ENCODE measurements around the gene STAT5B.

The STAT5B gene

DNA sequence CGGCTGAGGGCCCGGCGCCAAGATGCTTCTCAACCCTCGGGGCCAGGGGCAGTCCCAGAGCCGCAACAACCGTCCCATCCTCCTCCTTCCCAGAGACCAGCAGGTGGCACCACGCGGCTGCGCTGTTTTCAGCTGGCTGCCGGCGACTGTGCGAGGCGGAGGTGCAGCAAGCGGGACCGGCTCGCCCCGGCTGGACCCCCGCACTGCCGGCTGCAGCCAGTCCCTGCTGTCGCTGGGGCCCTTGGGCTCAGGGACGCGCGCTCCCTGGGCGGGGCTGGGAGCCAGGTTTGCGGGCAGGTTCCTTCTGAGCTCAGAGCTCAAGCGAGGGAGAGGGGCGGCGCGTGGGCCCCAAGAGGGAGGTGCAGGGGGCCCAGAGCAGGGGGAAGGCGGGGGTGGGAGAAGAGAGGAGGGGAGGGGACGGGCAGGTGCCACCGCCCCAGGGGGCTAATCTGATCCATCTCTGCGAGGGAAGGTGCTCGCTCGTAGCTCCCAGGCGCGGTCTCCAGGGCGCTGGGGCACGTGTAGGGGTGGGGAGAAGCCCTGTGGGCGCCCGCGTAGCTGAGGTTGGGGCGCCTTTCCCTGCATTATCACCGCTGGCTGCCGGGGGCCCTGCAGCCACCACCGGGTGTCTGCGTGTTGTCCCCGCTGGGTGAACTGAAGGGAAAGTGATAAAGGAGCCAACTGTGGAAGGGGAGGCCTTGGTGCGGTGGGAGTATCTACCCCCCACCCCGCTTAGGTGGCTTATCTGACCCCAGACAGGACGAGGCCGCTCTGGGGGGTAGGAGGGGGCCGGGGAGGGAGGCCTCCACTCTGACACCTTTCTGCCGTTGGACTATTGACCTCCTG is 36.3 kb upstream of the STAT5B start:
- Histone ChIP-seq H3K4me2 (ENCODE audit: low read length, poor library complexity, severe bottlenecking) (no peak overlapping the region), H3K4me1 (ENCODE audit: control insufficient read depth, insufficient read depth, low read depth, low read length) (peaks cover 15% of the 10 kb centered on the region), H2AK5ac (ENCODE audit: low read length, severe bottlenecking) (no peak overlapping the region), H2BK15ac (ENCODE audit: low read depth, poor library complexity, severe bottlenecking) (peak overlapping the region; percentile 32), H2AFZ (ENCODE audit: low read depth, low read length) (no peak overlapping the region), H2BK120ac (ENCODE audit: low read depth, low read length) (no peak overlapping the region), H3K23ac (ENCODE audit: low read length in 2 of 2) (peak overlapping the region in 1 of 2 experiments; percentile 65), H3K9me3 (ENCODE audit: control insufficient read depth, low read length) (no peaks in the 10 kb centered on the region), H3K14ac (ENCODE audit: low read length in 2 of 2) (no peak overlapping the region), H3K9ac (ENCODE audit: low read length) (peak overlapping the region; percentile 71), H4K8ac (ENCODE audit: low read length) (peak overlapping the region; percentile 77), H3K79me1 (replicated peaks; ENCODE audit: low read length, poor library complexity, severe bottlenecking) (peaks cover 12% of the 10 kb centered on the region), H3K36me3 (ENCODE audit: control insufficient read depth in 1 of 2, insufficient read depth in 2 of 2, low read depth in 1 of 2, low read length in 2 of 2) (peaks cover 52 to 78% of the 10 kb centered on the region in 2 experiments), H3K4ac (ENCODE audit: low read depth in 1 of 2, low read length in 2 of 2) (no peak overlapping the region), H2BK12ac (ENCODE audit: low read length in 2 of 2) (no peak overlapping the region), H3K18ac (ENCODE audit: low read depth in 1 of 2, low read length in 2 of 2) (peak overlapping the region; percentile 42 to 81), H3K27ac (ENCODE audit: low read length, poor library complexity, severe bottlenecking) (no peak overlapping the region), H4K91ac (ENCODE audit: low read length) (peak overlapping the region; percentile 47), H2BK5ac (ENCODE audit: low read depth, low read length, poor library complexity, severe bottlenecking) (no peak overlapping the region), H3K4me3 (ENCODE audit: insufficient read depth in 1 of 2, low read depth in 1 of 2, low read length in 2 of 2) (peak overlapping the region; percentile 35 to 39), H3K27me3 (ENCODE audit: control insufficient read depth in 1 of 2, insufficient read depth in 1 of 2, low read length in 2 of 2) (peaks cover 0 to 4% of the 10 kb centered on the region in 2 experiments)
- WGBS: 24% methylated on average over 47 of the region's 54 CpGs
- peak; percentile 88 for DNase-seq

DNA sequence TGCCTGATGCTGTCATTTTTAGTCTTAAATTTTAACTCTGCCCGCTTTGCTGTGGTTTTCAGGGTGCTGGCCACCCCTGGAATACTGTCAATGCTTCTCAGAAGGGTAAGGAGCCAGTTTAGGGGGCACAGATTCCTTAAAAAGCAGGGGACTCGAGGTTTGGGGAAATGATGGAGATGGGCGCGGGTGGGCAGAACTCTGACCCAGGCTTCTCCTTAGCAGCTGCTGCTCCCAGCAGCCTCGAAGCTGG is 35.8 kb upstream of the STAT5B start:
- H3K4ac ChIP-seq (ENCODE audit: low read depth in 1 of 2, low read length in 2 of 2): peak overlapping the region in 1 of 2 experiments; percentile 14
- no peak overlapping the region for H2BK120ac ChIP-seq (ENCODE audit: low read depth, low read length)
- H2AK5ac ChIP-seq (ENCODE audit: low read length, severe bottlenecking): peak overlapping the region; percentile 28
- H3K14ac ChIP-seq (ENCODE audit: low read length in 2 of 2): no peak overlapping the region
- H4K8ac ChIP-seq (ENCODE audit: low read length): peak overlapping the region; percentile 77
- no peak overlapping the region for H2BK5ac ChIP-seq (ENCODE audit: low read depth, low read length, poor library complexity, severe bottlenecking)
- 24% methylated on average over 5 of the region's 5 CpGs for WGBS
- peak overlapping the region; percentile 28 for H3K27ac ChIP-seq (ENCODE audit: low read length, poor library complexity, severe bottlenecking)
- no peaks in the 10 kb centered on the region for H3K9me3 ChIP-seq (ENCODE audit: control insufficient read depth, low read length)
- no peak overlapping the region for H3K23ac ChIP-seq (ENCODE audit: low read length in 2 of 2)
- H3K4me1 ChIP-seq (ENCODE audit: control insufficient read depth, insufficient read depth, low read depth, low read length): peaks cover 15% of the 10 kb centered on the region
- no peak overlapping the region for H2AFZ ChIP-seq (ENCODE audit: low read depth, low read length)
- H3K4me3 ChIP-seq (ENCODE audit: insufficient read depth in 1 of 2, low read depth in 1 of 2, low read length in 2 of 2): peak overlapping the region in 1 of 2 experiments; percentile 39
- peaks cover 50 to 78% of the 10 kb centered on the region in 2 experiments for H3K36me3 ChIP-seq (ENCODE audit: control insufficient read depth in 1 of 2, insufficient read depth in 2 of 2, low read depth in 1 of 2, low read length in 2 of 2)
- H2BK15ac ChIP-seq (ENCODE audit: low read depth, poor library complexity, severe bottlenecking): peak overlapping the region; percentile 12
- H3K79me1 ChIP-seq (replicated peaks; ENCODE audit: low read length, poor library complexity, severe bottlenecking): peaks cover 10% of the 10 kb centered on the region
- H3K18ac ChIP-seq (ENCODE audit: low read depth in 1 of 2, low read length in 2 of 2): peak overlapping the region; percentile 42 to 81
- peaks cover 0 to 4% of the 10 kb centered on the region in 2 experiments for H3K27me3 ChIP-seq (ENCODE audit: control insufficient read depth in 1 of 2, insufficient read depth in 1 of 2, low read length in 2 of 2)
- H3K9ac ChIP-seq (ENCODE audit: low read length): peak overlapping the region; percentile 71
- H4K91ac ChIP-seq (ENCODE audit: low read length): no peak overlapping the region
- no peak for DNase-seq
- H3K4me2 ChIP-seq (ENCODE audit: low read length, poor library complexity, severe bottlenecking): no peak overlapping the region
- H2BK12ac ChIP-seq (ENCODE audit: low read length in 2 of 2): peak overlapping the region in 1 of 2 experiments; percentile 23

DNA sequence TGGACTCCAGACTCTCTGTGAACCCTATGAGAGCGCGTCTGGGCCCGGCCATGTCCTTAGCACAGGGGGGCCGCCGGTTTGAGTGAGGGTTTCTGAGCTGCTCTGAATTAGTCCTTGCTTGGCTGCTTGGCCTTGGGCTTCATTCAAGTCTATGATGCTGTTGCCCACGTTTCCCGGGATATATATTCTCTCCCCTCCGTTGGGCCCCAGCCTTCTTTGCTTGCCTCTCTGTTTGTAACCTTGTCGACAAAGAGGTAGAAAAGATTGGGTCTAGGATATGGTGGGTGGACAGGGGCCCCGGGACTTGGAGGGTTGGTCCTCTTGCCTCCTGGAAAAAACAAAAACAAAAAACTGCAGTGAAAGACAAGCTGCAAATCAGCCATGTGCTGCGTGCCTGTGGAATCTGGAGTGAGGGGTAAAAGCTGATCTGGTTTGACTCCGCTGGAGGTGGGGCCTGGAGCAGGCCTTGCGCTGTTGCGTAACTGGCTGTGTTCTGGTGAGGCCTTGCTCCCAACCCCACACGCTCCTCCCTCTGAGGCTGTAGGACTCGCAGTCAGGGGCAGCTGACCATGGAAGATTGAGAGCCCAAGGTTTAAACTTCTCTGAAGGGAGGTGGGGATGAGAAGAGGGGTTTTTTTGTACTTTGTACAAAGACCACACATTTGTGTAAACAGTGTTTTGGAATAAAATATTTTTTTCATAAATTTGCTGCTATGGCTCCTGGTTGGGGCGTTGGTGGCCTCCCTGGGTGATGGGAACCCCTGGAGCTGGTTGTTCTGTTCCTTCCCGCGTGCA is 35.2 kb upstream of the STAT5B start:
- Histone ChIP-seq H3K9me3 (ENCODE audit: control insufficient read depth, low read length) (no peaks in the 10 kb centered on the region), H2AK5ac (ENCODE audit: low read length, severe bottlenecking) (no peak overlapping the region), H3K18ac (ENCODE audit: low read depth in 1 of 2, low read length in 2 of 2) (peak overlapping the region; percentile 42 to 81), H2BK120ac (ENCODE audit: low read depth, low read length) (no peak overlapping the region), H2BK12ac (ENCODE audit: low read length in 2 of 2) (peak overlapping the region; percentile 23 to 37), H2BK15ac (ENCODE audit: low read depth, poor library complexity, severe bottlenecking) (peak overlapping the region; percentile 12), H3K14ac (ENCODE audit: low read length in 2 of 2) (no peak overlapping the region), H3K9ac (ENCODE audit: low read length) (peak overlapping the region; percentile 71), H3K4ac (ENCODE audit: low read depth in 1 of 2, low read length in 2 of 2) (peak overlapping the region in 1 of 2 experiments; percentile 71), H3K79me1 (replicated peaks; ENCODE audit: low read length, poor library complexity, severe bottlenecking) (peaks cover 6% of the 10 kb centered on the region), H2BK5ac (ENCODE audit: low read depth, low read length, poor library complexity, severe bottlenecking) (no peak overlapping the region), H3K36me3 (ENCODE audit: control insufficient read depth in 1 of 2, insufficient read depth in 2 of 2, low read depth in 1 of 2, low read length in 2 of 2) (peaks cover 46 to 76% of the 10 kb centered on the region in 2 experiments), H2AFZ (ENCODE audit: low read depth, low read length) (no peak overlapping the region), H3K27ac (ENCODE audit: low read length, poor library complexity, severe bottlenecking) (peak overlapping the region; percentile 28), H3K23ac (ENCODE audit: low read length in 2 of 2) (no peak overlapping the region), H3K4me3 (ENCODE audit: insufficient read depth in 1 of 2, low read depth in 1 of 2, low read length in 2 of 2) (peak overlapping the region in 1 of 2 experiments; percentile 39), H4K91ac (ENCODE audit: low read length) (no peak overlapping the region), H4K8ac (ENCODE audit: low read length) (no peak overlapping the region), H3K4me2 (ENCODE audit: low read length, poor library complexity, severe bottlenecking) (no peak overlapping the region), H3K27me3 (ENCODE audit: control insufficient read depth in 1 of 2, insufficient read depth in 1 of 2, low read length in 2 of 2) (peaks cover 0 to 4% of the 10 kb centered on the region in 2 experiments), H3K4me1 (ENCODE audit: control insufficient read depth, insufficient read depth, low read depth, low read length) (peaks cover 15% of the 10 kb centered on the region)
- DNase-seq: peak; percentile 95
- WGBS: 62% methylated on average over 16 of the region's 19 CpGs

DNA sequence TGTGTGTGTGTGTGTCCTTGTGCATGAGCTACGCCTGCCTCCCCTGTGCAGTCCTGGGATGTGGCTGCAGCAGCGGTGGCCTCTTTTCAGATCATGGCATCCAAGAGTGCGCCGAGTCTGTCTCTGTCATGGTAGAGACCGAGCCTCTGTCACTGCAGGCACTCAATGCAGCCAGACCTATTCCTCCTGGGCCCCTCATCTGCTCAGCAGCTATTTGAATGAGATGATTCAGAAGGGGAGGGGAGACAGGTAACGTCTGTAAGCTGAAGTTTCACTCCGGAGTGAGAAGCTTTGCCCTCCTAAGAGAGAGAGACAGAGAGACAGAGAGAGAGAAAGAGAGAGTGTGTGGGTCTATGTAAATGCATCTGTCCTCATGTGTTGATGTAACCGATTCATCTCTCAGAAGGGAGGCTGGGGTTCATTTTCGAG is 34.6 kb upstream of the STAT5B start:
- Histone ChIP-seq H2BK5ac (ENCODE audit: low read depth, low read length, poor library complexity, severe bottlenecking) (no peak overlapping the region), H3K27me3 (ENCODE audit: control insufficient read depth in 1 of 2, insufficient read depth in 1 of 2, low read length in 2 of 2) (peaks cover 0 to 4% of the 10 kb centered on the region in 2 experiments), H2BK12ac (ENCODE audit: low read length in 2 of 2) (no peak overlapping the region), H2BK120ac (ENCODE audit: low read depth, low read length) (no peak overlapping the region), H3K27ac (ENCODE audit: low read length, poor library complexity, severe bottlenecking) (no peak overlapping the region), H4K91ac (ENCODE audit: low read length) (no peak overlapping the region), H3K23ac (ENCODE audit: low read length in 2 of 2) (peak overlapping the region in 1 of 2 experiments; percentile 29), H3K79me1 (replicated peaks; ENCODE audit: low read length, poor library complexity, severe bottlenecking) (peaks cover 5% of the 10 kb centered on the region), H3K4me1 (ENCODE audit: control insufficient read depth, insufficient read depth, low read depth, low read length) (peaks cover 15% of the 10 kb centered on the region), H4K8ac (ENCODE audit: low read length) (no peak overlapping the region), H3K9me3 (ENCODE audit: control insufficient read depth, low read length) (no peaks in the 10 kb centered on the region), H2AFZ (ENCODE audit: low read depth, low read length) (no peak overlapping the region), H3K14ac (ENCODE audit: low read length in 2 of 2) (peak overlapping the region in 1 of 2 experiments; percentile 88), H3K9ac (ENCODE audit: low read length) (peak overlapping the region; percentile 71), H2AK5ac (ENCODE audit: low read length, severe bottlenecking) (no peak overlapping the region), H3K18ac (ENCODE audit: low read depth in 1 of 2, low read length in 2 of 2) (peak overlapping the region in 1 of 2 experiments; percentile 16), H3K4me3 (ENCODE audit: insufficient read depth in 1 of 2, low read depth in 1 of 2, low read length in 2 of 2) (no peak overlapping the region), H3K36me3 (ENCODE audit: control insufficient read depth in 1 of 2, insufficient read depth in 2 of 2, low read depth in 1 of 2, low read length in 2 of 2) (peaks cover 44 to 77% of the 10 kb centered on the region in 2 experiments), H3K4me2 (ENCODE audit: low read length, poor library complexity, severe bottlenecking) (no peak overlapping the region), H2BK15ac (ENCODE audit: low read depth, poor library complexity, severe bottlenecking) (no peak overlapping the region), H3K4ac (ENCODE audit: low read depth in 1 of 2, low read length in 2 of 2) (peak overlapping the region in 1 of 2 experiments; percentile 71)
- DNase-seq: no peak
- WGBS: 83% methylated on average over 6 of the region's 9 CpGs
